GM12892 (cell line): ENCODE measurements around the gene HPCAL1.

Experiments used
- POLR2A ChIP-seq: IDR thresholded peaks from 2 replicates; pipeline ENCODE4 v1.6.1; 2011; ENCODE audit warnings: low read depth, low read length, control low read depth
- POLR2AphosphoS5 ChIP-seq: IDR thresholded peaks from 2 replicates; pipeline ENCODE4 v1.6.1; 2011; ENCODE audit warnings: low read depth, low read length, control low read depth
- TAF1 ChIP-seq: IDR thresholded peaks from 2 replicates; pipeline ENCODE4 v1.6.1; 2011; ENCODE audit warnings: low read depth, mild to moderate bottlenecking, control low read depth, low read length, borderline replicate concordance

GRCh38 chr2:10369269-10370255 lies 66.9 kb downstream of the HPCAL1 start:
- TF ChIP-seq POLR2AphosphoS5 (no peak), TAF1 (no peak), POLR2A (no peak)
